GM21825 (cell line): ENCODE data around the gene TP53TG3.
"Not testable (repeated sequence)": the region's sequence is repeated elsewhere in the genome, so short reads cannot be mapped to it uniquely, and the experiment has no call there.

Source experiments
- ATAC-seq: cut with Tn5 transposase; IDR thresholded peaks from one replicate; pipeline ENCODE4 v1.9.1; 2021; ENCODE audit warnings: mild to moderate bottlenecking, moderate library complexity; ENCODE audit not compliant: unreplicated experiment

The TP53TG3 gene, protein sequence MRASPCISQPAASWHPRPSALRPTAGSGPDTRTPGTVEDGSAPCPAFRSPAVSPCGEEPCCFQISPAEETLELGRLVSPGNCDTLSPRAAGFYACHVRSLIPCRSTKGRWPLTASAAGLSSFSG

DNA sequence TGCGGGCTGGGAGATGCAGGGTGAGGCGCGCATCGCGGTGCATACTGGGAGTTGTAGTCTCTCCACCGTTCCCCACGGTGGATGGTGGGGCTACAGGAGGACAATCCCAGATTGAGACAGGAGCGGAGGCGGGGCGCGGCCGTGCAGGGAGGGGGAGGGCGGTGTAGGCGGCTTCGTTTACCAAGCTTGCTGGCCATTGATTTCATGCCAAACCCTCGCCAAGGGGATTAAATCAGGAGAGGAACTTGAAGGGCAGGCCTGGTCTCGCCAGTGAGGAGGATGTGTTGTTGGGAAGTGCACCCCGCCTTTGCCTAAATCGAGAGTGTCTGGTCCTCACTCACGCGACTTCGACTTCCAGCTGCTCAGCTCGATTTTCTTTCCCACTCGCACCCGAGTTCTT lies at the start of gene TP53TG3:
Gene TP53TG3, minus strand, starts transcription at position 101 of the 400 bp plus-strand sequence. Its CDS starts 68 bp downstream, at position 33.
- not testable (repeated sequence) for ATAC-seq

DNA sequence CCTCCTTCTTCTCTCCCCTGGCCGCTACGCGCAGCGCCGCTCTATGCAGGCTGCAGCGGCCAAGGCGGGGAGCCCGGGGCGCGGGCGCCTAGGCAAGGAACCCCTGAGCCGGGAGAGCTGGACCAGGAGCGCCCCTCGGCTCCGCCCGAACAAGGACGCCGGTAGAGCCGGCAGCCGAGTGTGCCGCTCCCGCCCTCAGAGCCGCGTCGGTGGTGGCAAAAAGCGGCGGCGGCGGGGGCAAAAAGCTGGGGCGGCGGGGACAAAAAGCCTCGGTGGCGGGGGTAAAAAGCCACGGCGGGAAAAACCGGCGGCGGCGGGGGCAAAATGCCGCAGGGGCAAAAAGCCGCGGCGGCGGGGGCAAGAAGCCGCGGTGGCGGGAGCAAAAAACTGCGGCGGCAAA lies 25.1 kb downstream of the TP53TG3 start:
- not testable (repeated sequence) for ATAC-seq

DNA sequence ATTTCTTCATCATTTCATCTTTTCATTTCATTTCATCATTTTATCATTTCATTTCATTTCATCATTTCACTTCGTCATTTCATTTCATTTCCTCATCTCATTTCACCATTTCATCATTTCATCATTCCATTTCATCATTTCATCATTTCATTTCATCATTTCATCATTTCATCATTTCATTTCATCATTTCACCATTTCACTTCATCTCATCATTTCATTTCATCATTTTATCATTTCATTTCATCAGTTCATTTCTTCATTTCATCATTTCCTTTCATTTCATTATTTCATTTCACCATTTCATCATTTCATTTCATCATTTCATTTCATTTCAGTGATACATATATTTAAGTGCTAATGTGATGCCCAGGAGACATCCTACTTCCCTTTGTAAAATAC lies 28.4 kb downstream of the TP53TG3 start:
- not testable (repeated sequence) for ATAC-seq

DNA sequence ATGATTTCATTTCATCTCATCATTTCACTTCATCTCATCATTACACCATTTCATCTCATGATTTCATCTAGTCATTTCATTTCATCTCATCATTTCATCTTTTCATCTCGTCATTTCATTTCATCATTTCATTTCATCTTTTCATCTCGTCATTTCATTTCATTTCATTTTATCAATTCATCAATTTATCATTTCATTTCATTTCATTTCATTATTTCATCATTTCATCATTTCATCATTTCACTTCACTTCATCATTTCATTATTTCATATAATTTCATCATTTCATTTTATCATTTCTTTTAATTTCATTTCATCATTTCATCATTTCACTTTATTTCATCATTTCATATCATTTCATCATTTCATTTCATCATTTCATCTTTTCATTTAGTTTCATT lies 29.2 kb downstream of the TP53TG3 start:
- ATAC-seq: not testable (repeated sequence)

DNA sequence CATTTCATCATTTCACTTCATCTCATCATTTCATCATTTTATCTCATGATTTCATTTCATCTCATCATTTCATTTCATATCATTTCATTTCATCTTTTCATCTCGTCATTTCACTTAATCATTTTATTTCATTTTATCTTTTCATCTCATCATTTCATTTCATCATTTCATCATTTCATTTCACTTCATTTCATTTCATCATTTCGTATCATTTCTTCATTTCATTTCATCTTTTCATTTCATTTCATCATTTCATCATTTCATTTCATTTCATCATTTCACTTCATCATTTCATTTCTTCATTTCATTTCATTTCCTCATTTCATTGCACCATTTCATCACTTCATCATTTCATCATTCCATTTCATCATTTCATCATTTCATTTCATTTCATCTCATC lies 29.8 kb downstream of the TP53TG3 start:
- ATAC-seq: not testable (repeated sequence)

DNA sequence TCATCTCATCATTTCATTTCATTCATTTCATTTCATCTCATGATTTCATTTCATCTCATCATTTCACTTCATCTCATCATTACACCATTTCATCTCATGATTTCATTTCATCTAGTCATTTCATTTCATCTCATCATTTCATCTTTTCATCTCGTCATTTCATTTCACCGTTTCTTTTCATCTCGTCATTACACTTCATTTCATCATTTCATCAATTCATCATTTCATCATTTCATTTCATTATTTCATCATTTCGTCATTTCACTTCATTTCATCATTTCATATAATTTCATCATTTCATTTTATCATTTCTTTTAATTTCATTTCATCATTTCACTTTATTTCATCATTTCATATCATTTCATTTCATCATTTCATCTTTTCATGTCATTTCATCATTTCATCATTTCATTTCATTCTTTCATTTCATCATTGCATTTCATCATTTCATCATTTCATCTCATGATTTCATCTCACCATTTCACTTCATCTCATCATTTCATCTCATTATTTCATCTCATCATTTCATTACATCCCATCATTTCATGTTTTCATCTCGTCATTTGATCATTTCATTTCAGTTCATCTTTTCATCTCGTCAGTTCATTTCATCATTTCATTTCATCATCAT lies 30.6 kb downstream of the TP53TG3 start:
- ATAC-seq: not testable (repeated sequence)

DNA sequence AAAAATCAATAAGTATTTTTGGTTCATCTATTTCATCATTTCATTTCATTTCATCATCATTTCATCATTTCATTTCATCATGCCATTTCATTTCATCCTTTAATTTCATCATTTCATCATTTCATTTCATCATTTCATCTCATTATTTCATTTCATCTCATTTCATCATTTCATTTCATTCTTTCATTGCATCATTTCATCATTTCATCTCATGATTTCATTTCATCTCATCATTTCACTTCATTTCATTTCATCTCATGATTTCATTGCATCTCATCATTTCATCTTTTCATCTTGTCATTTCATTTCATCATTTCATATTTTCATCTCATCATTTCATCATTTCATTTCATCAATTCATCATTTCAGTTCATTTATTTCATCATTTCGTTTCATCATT lies 31.2 kb downstream of the TP53TG3 start:
- not testable (repeated sequence) for ATAC-seq

DNA sequence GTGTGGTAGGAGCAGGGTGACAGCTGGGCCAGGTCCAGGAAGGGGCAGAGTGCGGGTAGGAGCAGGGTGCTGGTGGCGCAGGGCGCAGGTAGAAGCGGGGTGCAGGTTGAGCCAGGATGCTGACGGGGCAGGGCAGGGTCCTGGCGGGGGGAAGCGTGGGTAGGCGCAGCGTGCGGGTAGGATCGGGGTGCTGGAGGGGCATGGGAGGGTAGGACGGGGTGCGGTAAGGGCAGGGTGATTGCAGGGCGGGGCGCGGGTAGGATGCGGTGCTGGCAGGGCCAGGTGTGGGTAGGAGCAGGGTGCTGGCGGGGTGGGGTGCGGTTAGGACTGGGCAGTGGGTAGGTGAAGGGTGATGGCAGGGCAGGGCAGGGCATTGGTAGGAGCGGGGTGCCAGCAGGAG lies 38.4 kb downstream of the TP53TG3 start:
- not testable (repeated sequence) for ATAC-seq

DNA sequence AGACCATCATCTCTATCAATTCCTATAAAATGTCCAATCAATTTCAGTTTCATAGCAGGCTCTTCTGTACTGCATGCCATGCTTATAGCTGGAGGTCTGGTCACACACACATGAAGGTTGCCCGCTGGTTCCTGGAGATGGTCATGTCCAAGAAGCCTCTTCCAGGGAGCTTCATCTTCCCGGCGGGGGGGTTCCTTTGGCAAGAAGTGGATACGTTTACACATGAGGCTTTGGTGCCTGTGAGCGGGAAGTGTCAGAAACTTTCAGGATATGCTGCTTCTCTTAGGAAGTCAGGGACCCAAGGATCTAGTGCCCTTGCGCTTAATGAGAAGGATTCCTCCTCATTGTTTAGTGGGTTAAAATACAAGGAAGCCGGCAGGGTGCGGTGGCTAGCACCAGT lies 43.9 kb downstream of the TP53TG3 start:
- not testable (repeated sequence) for ATAC-seq
